Measurements from ENCODE around the gene ENTPD1.

Gene ENTPD1

DNA sequence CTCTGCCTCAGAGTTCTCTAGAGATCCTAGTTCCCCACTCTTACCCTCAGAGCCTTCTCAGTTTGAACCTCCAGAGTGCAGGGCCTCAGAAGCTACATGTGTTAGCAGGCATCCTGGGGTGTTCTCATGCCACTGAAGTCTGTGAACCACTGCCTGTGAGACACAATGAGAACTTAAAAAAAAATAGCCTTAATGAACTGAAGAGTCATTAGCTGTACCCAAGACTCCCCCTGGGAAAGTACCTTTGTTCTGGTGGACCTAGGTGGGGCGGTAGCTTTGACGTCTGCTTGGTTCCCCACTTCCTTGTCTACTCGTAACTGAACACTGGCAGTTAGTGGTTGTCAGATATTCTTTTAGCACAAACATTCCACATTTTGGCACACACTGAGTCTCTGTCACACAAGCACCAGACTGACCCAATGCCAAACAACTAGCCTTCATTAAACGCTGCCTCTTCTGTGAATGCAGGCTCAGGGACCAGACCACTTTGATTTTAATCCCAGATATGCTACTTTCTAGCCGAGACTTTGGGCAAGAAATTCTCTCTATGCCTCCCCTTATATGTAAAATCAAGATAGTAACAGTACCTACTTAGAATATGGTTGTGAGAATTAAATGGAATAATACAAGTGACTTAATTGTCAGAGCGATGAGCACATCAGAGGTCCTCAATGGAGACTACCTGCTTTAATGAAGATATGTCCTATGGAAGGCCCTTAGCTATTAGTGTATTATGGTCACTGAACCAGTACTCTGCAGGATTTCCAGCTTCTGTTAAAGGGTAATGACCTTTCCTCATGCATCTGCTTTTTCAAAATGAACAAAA, 76.5 kb downstream of the ENTPD1 start:
- DNase-seq (ENCODE audit: low spot score) = no peak

DNA sequence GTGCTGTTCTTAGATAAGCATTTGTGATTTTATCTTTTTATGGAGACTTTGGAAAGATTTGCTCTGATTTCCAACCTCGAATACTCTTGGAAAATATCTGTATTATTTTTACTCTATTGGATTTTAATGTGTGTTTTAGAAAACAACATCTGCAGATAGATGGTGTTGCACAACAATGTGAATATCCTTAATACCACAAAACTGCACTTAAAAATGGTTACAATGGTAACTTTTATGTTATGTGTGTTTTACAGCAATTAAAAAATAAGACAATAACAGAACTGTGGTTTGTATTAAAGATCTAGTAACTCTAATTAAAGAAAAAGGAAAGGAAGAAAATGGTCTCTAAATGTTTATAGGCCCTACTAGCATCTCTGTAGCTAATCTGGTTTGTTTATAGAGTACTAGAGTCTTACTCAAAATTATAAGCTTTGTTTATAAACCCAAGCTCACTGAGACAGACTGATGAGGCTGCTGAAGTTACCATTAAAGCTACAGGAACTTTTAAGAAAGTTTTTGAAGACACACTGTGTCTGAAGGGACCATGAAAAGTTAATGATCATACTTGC, 77.2 kb downstream of the ENTPD1 start:
- DNase-seq (ENCODE audit: low spot score) = no peak

DNA sequence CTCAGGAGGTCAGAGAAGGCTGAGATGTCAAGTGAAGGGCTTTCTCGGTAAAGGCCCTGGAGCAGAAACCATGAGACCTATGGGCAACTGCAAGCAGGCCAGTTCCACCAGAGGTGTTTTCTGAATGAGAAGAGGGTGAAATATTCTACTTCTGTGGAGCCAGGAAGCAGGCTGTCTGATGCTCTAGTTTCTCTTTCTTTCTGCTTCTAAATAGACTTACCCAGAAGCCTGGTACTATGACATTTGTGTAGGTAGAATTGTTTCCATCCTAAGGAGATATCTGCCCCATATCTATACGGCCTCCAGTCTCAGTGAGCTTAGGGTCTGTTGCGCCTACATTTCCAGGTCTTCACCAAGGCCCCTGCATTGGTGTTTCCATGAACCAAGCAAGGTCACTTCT, 78.4 kb downstream of the ENTPD1 start:
- DNase-seq (ENCODE audit: low spot score) = no peak

DNA sequence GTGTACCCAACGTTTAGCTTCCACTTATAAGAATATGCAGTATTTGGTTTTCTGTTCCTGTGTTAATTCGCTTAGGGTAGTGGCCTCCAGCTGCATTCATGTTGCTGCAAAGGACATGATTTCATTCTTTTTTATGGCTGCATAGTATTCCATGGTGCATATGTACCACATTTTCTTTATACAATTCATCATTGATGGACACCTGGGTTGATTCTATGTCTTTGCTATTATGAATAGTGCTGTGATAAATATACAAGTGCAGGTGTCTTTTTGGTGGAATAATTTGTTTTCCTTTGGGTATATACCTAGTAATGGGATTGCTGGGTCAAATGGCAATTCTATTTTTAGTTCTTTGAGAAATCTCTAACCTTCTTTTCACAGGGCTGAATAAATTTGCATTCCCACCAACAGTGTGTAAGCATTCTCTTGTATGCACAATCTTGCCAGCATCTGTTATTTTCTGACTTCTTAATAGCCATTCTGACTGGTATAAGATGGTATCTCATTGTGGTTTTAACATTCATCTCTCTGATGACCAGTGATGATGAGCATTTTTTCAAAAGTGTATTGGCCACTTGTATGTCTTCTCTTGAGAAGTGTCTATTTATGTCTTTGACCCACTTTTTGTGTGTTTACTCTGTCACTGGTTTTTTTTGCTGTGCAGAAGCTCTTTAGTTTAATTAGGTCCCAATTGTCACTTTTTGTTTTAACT, 79.3 kb downstream of the ENTPD1 start:
- DNase-seq (ENCODE audit: low spot score) = no peak

DNA sequence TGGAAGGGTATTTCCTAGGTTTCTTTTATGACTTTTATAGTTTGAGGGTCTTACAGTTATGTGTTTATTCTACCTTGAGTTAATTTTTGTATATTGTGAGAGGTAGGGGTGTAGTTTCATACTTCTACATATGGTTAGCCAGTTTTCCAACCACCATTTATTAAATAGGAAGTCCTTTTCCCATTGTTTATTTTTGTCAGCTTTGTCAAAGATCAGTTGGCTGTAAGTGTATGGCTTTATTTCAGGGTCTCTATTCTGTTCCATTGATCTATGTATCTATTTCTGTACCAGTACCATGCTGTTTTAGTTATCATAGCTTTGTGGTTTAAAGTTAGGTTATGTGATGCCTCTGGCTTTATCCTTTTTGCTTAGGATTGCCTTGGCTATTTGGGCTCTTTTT, 79.9 kb downstream of the ENTPD1 start:
- DNase-seq (ENCODE audit: low spot score) = no peak

DNA sequence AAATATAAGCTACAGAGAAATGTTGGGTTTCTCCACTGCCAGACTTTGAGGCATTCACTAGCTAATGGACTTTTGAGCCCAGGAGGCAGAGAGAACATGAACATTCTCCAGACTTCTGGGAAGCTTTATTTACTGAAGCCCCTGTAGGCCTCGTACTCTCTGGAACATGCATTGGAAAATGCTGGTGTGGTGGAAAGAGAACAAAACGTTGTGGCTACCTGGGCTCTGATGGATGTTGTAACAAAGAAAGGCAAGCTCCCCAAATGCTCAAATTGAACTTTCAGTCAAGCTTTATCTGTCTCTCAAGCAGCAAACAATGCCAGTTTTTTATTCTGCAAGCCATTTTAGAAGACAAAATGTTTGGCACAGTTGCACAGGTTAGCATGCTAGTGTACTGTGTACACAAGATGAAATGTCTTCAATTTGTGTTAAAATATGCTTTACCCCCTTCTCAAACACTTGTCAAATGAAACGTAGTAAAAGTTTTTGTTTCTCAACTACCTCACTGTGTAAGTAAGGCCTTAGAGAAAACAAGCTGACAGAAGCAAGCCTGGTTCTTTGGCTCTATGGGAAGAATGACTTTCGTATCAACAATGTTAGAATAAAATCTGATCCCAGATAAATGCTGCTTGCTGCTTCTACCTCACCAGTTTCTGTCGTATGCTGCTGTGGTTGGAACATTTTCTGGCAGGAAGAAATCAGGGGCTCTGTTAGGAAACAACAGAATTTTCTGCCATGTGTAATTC, 80.8 kb downstream of the ENTPD1 start:
- no peak for DNase-seq (ENCODE audit: low spot score)

DNA sequence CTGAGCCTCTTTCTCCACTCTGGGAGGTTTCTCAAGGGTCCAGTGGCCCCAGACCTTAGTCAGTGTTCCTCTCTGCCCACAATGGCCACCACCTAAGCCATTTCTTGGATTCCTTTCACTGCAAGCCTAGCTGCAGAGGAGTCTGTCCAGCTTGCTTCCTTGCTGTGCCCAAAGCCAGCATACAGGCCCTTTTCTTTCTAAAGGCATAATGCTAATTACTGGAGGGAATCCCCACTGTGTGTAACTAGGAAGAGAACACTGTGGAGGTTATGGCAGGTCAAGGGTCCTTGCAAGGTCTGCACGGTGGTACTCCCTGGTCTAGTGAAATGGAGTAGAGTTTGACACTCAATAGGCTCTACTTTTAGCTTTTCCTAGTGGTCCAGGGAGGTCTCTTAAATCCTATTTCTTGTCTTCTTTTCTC, 81.4 kb downstream of the ENTPD1 start:
- no peak for DNase-seq (ENCODE audit: low spot score)

DNA sequence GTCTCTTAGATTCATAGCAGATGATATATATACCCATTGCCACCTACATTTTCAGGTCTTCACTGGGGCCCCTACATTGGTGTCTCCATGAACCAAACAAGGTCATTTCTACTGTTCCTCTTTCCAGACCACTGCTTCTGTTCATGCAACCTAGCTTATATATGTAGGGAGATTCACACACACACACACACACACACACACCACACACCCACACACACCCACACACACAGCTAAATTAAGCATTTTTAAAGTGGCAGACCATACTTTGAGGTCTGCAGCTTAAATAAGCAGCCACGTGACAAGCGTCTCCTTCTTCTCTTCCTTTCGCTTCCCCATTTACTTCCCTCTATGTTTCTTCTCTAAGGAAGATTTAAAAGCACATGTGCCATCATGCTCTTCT, 81.8 kb downstream of the ENTPD1 start:
- DNase-seq (ENCODE audit: low spot score) = no peak

DNA sequence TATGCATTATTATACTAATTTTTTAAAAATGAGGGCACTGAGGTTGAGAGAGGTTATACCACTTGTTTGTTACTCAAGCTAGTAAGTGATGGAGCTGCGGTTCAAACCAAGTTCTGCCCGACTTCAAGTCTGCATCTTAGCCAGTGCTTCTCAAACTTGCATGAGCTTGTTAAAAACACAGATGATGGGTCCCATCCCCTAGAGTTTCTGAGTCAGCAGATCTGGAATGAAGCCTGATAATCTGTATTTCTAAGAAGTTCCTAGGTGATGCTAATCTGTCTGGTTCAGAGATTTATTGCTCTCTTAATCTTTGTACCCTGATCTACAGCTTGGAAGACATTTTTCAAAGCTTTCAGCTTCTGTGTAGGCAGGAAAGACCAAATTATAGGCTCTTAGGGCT, 84.2 kb downstream of the ENTPD1 start:
- DNase-seq (ENCODE audit: low spot score) = no peak

DNA sequence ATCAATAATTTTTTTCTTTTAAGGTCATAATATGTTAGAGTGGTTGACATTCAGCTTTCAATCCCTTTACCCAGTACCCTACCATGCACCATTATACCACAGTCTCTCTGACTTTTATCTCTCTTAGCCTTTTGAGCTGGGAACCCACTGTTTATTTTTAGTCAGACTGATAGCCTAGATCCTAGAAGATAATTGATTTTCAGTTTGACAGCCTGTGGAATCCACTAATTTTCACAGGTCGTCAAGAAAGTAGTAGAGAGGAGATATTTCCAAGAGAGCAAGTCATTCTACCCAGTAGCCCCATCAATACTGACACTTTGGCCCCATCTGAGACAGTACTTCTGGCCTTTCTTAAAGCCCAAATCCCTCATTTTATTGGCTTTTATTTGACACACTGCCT, 84.7 kb downstream of the ENTPD1 start:
- no peak for DNase-seq (ENCODE audit: low spot score)

DNA sequence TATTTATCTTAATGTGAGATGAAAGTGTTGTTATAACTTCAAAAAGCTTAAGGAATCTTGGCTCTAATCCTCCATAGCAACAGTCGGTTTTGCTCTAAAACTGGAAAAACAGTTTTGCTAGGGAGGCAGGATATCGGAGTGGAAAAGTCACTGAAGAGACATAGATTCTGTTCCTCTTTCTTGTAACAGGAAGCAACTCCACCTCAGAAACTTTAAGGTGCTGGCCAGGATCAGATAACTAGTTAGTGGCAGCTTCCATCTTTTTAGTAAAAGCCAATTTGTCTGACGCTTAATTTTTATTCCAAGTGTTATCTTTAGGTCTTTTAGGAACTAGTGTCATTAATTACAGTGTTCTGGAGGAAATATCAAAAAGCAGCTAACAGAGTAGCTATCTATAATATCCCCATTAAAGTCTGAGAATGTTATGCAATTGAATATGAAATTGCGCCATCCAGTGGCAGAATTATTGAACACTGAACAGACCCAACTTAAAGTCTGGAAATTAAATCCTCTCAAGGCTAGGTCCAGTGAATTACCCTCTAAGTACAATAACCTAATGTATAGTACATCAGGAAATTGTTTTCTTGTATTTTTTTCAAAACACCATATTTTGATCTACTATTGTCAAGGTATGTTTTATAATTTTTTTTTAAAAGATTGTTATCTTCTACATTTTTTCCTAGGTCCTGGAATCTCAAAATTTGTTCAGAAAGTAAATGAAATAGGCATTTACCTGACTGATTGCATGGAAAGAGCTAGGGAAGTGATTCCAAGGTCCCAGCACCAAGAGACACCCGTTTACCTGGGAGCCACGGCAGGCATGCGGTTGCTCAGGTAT, 85.9 kb downstream of the ENTPD1 start:
- DNase-seq (ENCODE audit: low spot score) = peak; percentile 65

DNA sequence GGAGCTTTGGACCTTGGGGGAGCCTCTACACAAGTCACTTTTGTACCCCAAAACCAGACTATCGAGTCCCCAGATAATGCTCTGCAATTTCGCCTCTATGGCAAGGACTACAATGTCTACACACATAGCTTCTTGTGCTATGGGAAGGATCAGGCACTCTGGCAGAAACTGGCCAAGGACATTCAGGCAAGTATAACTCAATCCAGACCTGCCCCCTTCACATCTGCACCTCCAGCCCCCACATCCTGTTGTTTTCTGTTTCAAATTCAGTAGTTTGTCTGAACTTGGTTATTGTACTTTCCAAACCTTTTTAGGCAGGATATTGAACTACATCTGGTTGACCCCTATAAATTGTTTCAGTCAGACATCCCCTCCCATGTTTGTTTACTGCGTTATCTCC, 89.4 kb downstream of the ENTPD1 start:
- no peak for DNase-seq (ENCODE audit: low spot score)

DNA sequence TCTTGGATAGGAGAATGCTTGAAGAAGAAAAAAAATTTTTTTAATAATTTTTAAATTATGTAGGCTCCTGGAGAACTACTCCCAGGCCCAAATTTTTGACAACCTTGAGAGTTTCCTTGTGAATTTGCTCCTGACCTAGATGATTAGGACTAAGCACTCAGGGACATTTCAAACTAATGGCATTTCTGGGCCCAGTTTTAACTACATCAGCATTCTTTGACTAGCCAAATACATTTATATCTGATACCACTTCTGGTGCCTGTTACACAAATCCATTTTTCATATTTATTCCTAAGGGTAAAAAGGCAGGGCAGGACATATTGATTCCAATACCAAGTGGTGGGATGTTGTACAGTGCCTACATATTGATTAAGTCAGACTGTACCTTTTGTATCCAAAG, 91.0 kb downstream of the ENTPD1 start:
- DNase-seq (ENCODE audit: low spot score) = no peak

DNA sequence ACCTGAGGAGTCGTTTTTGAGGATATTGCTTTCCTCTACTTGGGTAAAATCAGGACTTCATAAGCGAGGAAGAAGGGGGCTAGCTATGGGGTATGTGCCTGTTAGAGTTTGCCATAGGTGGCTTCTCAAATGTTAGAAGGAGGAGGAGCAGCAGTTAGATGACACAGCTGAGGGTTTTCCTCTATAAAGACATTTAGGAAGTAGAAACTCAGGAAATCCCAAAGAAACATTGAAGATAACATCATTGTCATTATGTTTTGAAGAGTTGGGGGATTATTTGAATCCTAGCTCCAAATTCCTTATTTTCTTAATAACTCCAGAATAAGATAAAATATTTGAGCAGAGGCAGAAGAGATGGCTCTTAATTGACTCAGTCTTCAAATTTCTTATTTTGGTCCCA, 92.9 kb downstream of the ENTPD1 start:
- DNase-seq (ENCODE audit: low spot score) = no peak

DNA sequence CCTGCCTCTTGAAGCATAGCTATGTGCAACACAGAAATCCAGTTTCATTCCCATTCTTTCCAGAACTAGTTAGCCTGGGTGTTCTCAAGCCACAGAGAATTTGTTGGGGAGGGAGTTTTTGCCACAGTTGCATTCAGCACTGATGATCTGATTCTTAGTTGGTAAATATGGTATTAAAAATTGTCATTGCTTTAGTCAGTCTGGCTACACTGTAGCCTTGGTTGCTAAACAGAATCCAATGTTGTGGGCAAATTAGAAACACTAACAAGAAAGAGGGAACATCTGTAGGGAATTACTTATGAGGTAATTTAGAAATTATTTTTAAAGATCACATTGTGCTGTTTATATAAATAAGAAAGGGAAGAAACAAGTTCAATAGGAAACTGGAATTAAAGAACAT, 94.8 kb downstream of the ENTPD1 start:
- DNase-seq (ENCODE audit: low spot score) = no peak

DNA sequence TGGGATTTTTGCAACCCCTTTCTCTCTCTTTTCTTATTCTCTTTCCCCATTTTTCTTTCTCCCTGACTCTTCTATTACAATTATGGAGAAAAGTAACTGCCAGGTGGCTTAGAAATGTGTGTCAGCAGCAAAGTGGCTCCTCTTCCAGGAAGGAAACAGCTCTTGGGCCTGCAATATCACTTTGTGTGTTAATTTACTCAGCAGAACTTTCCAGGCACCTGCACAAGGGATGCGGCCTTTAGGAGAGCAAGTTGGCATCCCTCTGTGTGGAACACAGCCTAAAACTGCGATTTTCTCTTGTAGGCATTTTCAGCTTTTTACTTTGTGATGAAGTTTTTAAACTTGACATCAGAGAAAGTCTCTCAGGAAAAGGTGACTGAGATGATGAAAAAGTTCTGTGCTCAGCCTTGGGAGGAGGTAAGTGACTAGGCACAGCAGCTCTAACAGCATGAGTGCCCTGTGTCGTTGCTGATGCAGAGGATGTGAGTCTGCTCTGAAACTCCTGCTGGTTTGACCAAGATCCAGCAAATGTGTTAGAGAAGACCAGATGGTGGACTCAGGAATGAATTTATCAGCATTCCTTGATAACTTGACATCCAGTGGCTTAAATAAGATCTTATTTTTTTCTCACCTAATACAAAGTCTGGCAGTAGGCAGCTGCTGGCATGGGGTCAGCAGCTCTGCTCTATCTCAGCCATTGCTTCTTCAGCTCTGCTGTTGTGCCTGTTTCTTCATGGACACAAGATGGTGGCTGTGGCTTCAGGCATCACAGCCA, 104.4 kb downstream of the ENTPD1 start:
- no peak for DNase-seq (ENCODE audit: low spot score)

DNA sequence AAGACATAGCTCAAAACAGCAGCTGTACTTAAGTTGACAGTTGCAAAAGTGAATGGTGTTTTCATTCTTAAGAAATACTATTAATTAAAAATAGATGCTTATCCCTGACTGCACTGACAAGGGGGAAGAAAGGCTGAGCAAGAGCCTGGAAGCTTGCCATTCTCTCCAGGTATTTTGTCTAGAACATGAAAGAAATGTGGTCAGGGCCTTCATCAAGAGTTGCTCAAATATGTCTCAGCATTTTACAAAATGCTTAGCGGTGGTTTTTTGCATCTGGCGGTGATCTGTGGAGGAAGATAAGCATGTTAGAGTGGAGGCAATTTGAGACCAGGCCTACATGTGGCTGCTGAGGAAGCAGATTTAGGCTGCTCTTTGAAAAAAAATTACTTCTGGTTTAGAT, 105.4 kb downstream of the ENTPD1 start:
- DNase-seq (ENCODE audit: low spot score) = no peak

DNA sequence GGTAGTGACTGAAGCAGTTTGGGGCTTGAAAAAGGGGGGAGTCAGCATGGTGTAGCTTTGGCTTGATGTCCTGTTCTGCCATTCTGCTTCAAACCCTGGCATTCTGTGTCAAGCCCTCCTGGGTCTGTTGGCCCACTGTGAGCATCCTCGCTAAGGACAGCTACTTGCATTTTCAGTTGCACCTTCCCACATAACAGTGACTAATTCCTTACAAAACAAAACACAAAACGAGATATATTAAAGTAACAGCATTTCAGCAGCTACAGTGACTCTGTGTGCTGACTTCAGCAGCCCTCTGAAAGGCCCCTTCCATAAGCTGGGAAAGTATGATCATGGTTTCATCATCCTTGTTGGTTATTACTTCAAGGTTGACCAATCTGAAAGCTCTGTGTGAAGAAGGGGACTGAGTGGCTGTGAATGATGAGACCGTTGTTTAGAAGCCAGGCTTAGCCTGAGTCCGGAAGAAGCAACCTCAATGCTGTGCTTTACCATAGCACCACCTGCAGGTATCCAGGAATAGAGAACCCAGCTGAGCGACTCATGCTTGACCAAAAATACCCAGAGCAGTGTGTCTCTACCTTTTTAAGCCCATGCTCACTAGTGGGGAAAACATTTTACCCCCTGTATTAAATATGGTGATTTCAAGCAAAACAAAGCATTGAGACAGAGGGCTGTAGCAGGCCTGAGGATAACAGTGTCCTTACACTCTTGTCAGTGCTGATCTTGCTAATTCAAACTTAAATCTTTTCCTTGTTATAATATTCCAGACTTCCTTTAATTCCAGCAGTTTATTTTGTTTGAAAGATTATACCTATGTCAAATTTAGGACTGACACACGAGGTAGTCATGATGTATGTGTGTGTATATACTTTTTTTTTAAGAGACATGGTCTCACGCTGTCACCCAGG, 109.2 kb downstream of the ENTPD1 start:
- DNase-seq (ENCODE audit: low spot score) = peak; percentile 8

DNA sequence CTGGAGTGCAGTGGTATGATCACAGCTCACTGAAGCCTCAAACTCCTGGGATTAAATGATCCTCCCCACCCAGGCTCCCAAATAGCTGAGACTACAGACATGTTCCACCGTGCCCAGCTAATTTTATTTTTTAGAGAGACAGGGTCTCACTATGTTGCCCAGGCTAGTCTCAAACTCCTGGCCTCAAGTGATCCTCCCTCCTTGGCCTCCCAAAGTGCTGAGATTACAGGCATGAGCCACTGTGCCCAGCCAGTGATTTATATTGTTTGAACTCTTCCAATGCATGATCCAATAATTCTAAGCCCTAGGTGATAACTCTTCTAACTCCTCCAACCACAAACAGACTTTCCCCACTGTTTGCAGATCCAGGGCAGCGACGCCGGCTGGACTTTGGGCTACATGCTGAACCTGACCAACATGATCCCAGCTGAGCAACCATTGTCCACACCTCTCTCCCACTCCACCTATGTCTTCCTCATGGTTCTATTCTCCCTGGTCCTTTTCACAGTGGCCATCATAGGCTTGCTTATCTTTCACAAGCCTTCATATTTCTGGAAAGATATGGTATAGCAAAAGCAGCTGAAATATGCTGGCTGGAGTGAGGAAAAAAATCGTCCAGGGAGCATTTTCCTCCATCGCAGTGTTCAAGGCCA, 110.0 kb downstream of the ENTPD1 start:
- DNase-seq (ENCODE audit: low spot score) = no peak
